Ovary (tissue), 9 donors: ENCODE results near the gene PTGES. TPM values are rescaled to one million over a fixed set of nuclear protein-coding genes. Genes with fewer than 3 reads are reported as not detected.

Experiments
- DNase-seq, 5 donors: peaks; one replicate each; pipeline ENCODE4 v3.0.0-alpha.2; 2019 to 2020
- H3K27ac ChIP-seq, 2 donors: fragments of 200-600 bp; one replicate each; pipeline versions ENCODE4 v1.5.1 to v1.8.0; 2019 to 2022
- H3K27me3 ChIP-seq: fragments of 200-600 bp; one replicate; pipeline ENCODE4 v1.8.0; 2022
- H3K36me3 ChIP-seq: fragments of 200-600 bp; sonication (generic); one replicate; pipeline ENCODE4 v1.5.1; 2019
- H3K4me1 ChIP-seq: one replicate; pipeline ENCODE4 v1.8.1; 2013; ENCODE audit warnings: mild to moderate bottlenecking, moderate library complexity; ENCODE audit not compliant: insufficient read depth
- H3K4me3 ChIP-seq: fragments of 200-600 bp; sonication (generic); one replicate; pipeline ENCODE4 v1.5.1; 2017
- H3K9me3 ChIP-seq, 2 donors: fragments of 200-600 bp in 1 of 2; sonication (generic) in 1 of 2; one replicate each; pipeline versions ENCODE4 v1.5.1 to v1.8.1; 2013 to 2019; ENCODE audit warnings: mild to moderate bottlenecking in 1 of 2, moderate library complexity in 1 of 2
- EP300 ChIP-seq: sonication (generic); formaldehyde crosslinking; IDR thresholded peaks from one replicate; pipeline ENCODE4 v1.6.1; 2017; ENCODE audit warnings: antibody characterized with exemption
- POLR2A ChIP-seq: fragments of 450-650 bp; IDR thresholded peaks from one replicate; pipeline ENCODE4 v1.6.1; 2017; ENCODE audit warnings: antibody characterized with exemption, mild to moderate bottlenecking, moderate library complexity
- WGBS, 3 donors: extraction: QIAGEN DNeasy Blood & Tissue Kit in 1 of 3; methylation state at CpG; one replicate each; pipeline versions ENCODE4 v1.1.5 to v1.1.7; 2013 to 2017; 5-methylcytosine and 5-hydroxymethylcytosine counted together
- intact Hi-C, 4 donors: fragments of 100-400 bp; cut with DNase I; formaldehyde crosslinking; loops; one replicate each; pipeline versions ENCODE4 v1.11.0 to v1.15.1; 2022 to 2023
- polyA plus RNA-seq, 2 donors: library from polyadenylated mRNA; stranded (reverse); fragments of 200-250 nt in 1 of 2; fragments of 350-450 nt in 1 of 2; fragmentation: Illumina TruSeq in 1 of 2; extraction: RNeasy Lipid Tissue Mini Kit (QIAGEN cat#74804) in 1 of 2; gene quantifications; one replicate each; pipeline ENCODE4 v1.2.3, GENCODE V29; 2013 to 2014
- total RNA-seq, 7 donors: library from RNA; depleted of rRNA in 2 of 7; stranded (reverse); fragments of >200 nt in 2 of 7; fragmentation: NEBNext Ultra II Directional in 3 of 7; extraction: Animal tissue kit (Norgen Biotek cat#: 25700) in 3 of 7; gene quantifications; one replicate each; pipeline versions ENCODE4 v1.1.0 to v1.2.4, GENCODE V29; 2016 to 2023
- TF ChIP-seq, protein P1 (sequence below), 3 donors: fragments of 450-650 bp in 2 of 3; fragments of 200-600 bp in 1 of 3; IDR thresholded peaks; one replicate each; pipeline versions ENCODE4 v1.5.1 to v1.8.0; 2016 to 2022; ENCODE audit warnings: antibody characterized with exemption in 3 of 3, mild to moderate bottlenecking in 1 of 3
- donor health status: DM: no; HTN: no; CAD: no; lungs with moderate emphysema.
- donor health status: DM: no; HTN: no; CAD: no.
- donor health status: Bipolar disorder and iron deficiency.
- donor health status: DM: yes; HTN: yes; CAD: no.
- donor health status: DM: no; HTN: no; CAD: no.
- donor health status: DM: yes; HTN: yes; CAD: no.

The PTGES gene
- total and polyA plus RNA-seq, 9 donors: 0.63 to 22.6 (median 1.6) TPM

DNA sequence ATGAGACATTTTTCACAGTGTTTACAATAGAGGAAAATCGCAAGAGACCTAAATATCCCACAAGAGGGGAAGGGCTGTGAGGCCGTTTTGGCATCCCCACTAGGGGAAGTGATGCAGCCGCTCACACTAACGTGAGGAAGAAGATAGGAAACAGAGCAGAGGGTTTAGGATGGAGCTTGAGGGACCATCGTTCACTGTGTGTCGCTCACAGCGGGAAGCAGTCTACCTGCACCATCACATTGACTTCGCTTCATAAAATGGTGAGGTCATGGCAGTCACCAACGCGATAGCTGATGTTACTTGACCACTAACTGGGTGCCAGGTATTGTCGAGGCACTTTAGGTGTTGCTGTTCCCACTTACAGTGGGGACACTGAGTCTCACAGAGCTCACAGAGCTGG, 51.8 kb downstream of the PTGES start:
- DNase-seq: no peak
- intact Hi-C loops: no loop called here
- 75 to 80% (median 79%) methylated on average over 11 of the region's 11 CpGs for WGBS, 3 donors
- H3K27ac ChIP-seq: no peak overlapping the region
- no peaks in the 10 kb centered on the region for H3K9me3 ChIP-seq
- no peak for TF ChIP-seq POLR2A
- TF ChIP-seq, protein P1, sequence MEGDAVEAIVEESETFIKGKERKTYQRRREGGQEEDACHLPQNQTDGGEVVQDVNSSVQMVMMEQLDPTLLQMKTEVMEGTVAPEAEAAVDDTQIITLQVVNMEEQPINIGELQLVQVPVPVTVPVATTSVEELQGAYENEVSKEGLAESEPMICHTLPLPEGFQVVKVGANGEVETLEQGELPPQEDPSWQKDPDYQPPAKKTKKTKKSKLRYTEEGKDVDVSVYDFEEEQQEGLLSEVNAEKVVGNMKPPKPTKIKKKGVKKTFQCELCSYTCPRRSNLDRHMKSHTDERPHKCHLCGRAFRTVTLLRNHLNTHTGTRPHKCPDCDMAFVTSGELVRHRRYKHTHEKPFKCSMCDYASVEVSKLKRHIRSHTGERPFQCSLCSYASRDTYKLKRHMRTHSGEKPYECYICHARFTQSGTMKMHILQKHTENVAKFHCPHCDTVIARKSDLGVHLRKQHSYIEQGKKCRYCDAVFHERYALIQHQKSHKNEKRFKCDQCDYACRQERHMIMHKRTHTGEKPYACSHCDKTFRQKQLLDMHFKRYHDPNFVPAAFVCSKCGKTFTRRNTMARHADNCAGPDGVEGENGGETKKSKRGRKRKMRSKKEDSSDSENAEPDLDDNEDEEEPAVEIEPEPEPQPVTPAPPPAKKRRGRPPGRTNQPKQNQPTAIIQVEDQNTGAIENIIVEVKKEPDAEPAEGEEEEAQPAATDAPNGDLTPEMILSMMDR (IDR thresholded peaks at IDR 0.05): no peak
- no peaks in the 10 kb centered on the region for H3K27me3 ChIP-seq
- H3K4me3 ChIP-seq: no peak overlapping the region
- H3K4me1 ChIP-seq: peaks cover 4% of the 10 kb centered on the region
- no peaks in the 10 kb centered on the region for H3K36me3 ChIP-seq

DNA sequence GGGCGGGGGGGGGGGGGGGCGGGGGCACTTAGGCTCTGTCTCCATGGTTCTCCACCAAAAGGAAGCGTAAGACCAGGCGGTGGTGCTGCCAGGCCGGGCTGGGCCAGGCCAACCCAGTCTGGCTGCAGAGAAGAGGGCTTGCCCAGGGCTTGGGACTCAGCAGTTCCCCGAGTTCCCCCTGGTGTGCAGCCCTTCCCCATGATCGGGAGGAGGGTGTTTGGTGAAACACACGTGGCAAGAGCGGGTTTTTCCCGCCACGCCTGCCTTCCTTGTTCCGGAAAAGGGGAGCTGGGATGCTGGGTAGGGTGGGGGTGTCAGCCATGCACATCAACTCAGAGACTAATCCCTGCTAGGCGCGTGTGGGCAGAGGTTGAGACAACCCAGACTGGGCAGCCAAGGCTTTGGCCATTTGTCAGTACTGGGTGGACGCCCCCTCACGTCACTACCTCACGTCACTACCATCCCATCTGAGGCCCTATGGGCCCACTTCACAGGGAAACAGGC, 54.5 kb downstream of the PTGES start:
- Histone ChIP-seq H3K27ac (no peak overlapping the region), H3K9me3 (no peaks in the 10 kb centered on the region), H3K4me1 (peaks cover 4% of the 10 kb centered on the region), H3K27me3 (no peaks in the 10 kb centered on the region), H3K36me3 (no peaks in the 10 kb centered on the region), H3K4me3 (peak overlapping the region; percentile 32)
- intact Hi-C loops: no loop called here
- WGBS, 3 donors: 42 to 62% (median 49%) methylated on average over 16 to 17 of the region's 17 CpGs
- TF ChIP-seq EP300: no peak
- TF ChIP-seq, protein P1 (IDR thresholded peaks at IDR 0.05): no peak
- DNase-seq: peak in 4 of 5 donors; percentile 18 to 44 (median 42)

DNA sequence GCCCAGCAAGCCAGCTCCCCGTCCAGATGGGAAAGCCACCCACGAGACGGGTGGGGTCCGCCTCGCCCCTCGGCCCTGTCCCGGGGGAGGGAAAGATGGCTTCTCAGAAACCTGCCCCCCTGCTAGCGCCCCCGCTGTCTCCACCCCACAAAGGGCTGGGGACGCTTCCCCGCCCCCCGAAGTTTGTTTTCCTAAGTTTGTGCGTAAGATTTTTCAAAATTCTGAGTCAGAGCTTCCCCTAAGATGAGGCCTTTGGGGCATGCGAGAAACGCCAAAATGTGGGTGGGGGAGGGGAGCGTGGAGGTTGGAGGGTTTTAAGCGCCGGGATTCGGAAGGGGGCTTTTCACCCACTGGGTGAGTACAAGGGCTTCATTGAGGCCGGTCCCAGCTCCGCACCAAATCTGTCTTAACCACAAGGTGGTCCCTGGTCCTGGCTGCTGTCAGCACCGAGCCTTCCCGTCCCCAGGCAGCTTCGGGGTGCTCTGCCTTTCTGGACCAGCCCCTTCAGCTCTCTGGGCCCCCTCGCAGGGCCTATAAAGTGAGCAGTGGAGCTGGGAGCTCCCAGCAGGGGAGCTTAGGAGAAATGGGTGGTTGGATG, 55.1 kb downstream of the PTGES start:
- no peaks in the 10 kb centered on the region for H3K27me3 ChIP-seq
- H3K27ac ChIP-seq: no peak overlapping the region
- no peaks in the 10 kb centered on the region for H3K9me3 ChIP-seq
- H3K4me3 ChIP-seq: peak overlapping the region; percentile 32
- TF ChIP-seq, protein P1 (IDR thresholded peaks at IDR 0.05): no peak
- TF ChIP-seq EP300 (no peak), POLR2A (no peak)
- peaks cover 4% of the 10 kb centered on the region for H3K4me1 ChIP-seq
- H3K36me3 ChIP-seq: no peaks in the 10 kb centered on the region
- intact Hi-C loops: no loop called here
- peak in 4 of 5 donors; percentile 30 to 74 (median 56) for DNase-seq
- 1 to 4% (median 2%) methylated on average over 21 to 25 of the region's 25 CpGs for WGBS, 3 donors

DNA sequence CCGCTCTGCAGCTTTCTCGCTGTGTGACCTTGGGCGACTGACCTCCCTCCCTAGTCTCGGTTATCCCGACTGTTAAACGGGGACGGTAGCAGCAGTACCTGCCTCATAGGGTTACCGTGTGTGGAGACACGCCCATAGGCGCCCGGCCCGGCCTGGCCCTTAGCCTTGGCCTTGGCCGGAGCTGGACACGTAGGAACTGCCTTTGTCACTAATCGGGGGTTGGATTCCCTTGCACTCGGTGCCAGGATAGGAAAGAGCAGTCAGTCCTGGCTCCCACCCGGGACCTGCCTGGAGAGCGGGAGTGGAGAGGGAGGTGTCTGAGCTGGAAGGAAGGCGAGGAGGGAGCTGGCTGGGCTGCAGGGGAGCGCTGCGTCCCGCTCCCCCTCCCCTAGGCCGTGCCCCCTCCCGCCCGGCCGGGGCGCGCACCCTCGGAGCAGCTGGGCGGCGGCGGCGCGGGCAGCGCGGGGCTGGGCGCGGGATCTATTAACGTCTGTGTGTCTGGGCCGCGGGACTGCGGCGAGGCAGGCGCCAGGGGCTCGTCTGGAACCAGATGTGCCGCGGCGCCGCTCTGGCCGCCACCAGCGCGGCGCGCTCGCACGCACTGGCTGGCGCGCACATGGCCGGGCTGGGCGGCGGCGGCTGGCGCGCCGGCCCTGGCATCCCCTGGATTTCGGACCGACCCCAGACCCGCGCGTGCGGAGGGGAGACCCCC, 55.7 kb downstream of the PTGES start:
- peak overlapping the region; percentile 32 for H3K4me3 ChIP-seq
- TF ChIP-seq, protein P1 (IDR thresholded peaks at IDR 0.05): no peak
- no peak for TF ChIP-seq EP300
- TF ChIP-seq POLR2A: no peak
- H3K27me3 ChIP-seq: no peaks in the 10 kb centered on the region
- peaks cover 4% of the 10 kb centered on the region for H3K4me1 ChIP-seq
- no peaks in the 10 kb centered on the region for H3K36me3 ChIP-seq
- 1 to 3% (median 1%) methylated on average over 32 to 71 of the region's 71 CpGs for WGBS, 3 donors
- no peaks in the 10 kb centered on the region for H3K9me3 ChIP-seq
- DNase-seq: peak; percentile 35 to 66 (median 59)
- intact Hi-C loops: no loop called here
- H3K27ac ChIP-seq: no peak overlapping the region
